Activated CD4-positive, alpha-beta T cell treated with anti-CD3 and anti-CD28 coated beads for 1 hour (primary cell): Measurements from ENCODE around the gene ELP4.

ENCODE experiments used
- DNase-seq: peaks from one replicate; pipeline ENCODE4 v3.0.0-alpha.2; 2020

Gene ELP4

GRCh38 chr11:31780480-31780971 lies 271.0 kb downstream of the ELP4 start:
- no peak for DNase-seq

DNA sequence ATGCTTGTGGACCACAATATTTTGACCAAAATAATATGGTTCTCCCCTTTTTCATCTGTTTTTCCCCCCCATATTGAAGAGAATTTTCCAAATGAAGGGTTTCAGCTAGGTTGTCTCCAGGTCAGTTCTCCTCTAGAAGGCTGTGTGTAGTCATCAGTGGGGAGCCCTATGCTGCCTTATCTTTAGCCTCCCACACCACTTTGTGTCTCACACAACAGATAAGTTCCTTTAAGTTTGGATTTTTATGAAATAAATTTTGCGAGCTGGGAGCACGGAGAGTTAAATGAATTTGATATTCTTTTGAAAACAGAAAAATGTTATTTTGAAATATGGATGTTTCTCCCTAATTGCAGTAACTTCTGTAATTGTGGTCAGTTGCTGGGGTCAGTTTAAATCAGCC lies 272.7 kb downstream of the ELP4 start:
- no peak for DNase-seq

DNA sequence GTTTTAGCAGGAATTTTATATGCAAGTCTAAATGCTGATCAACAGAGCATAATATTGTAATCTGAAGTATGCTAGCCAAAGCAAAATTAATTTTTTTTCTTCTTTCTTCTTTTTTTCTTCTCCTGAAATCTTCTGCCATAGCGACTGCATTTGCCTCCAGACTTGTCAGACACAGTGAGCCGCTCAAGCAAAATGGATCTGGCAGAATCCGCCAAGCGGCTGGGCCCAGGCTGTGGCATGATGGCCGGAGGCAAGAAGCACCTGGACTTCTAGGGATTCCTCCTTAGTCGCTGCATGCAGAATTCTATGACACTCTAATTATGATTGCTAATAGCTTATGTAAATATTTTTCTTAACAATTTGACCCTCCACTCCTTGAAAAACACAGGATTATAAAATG lies 273.7 kb downstream of the ELP4 start:
- no peak for DNase-seq

DNA sequence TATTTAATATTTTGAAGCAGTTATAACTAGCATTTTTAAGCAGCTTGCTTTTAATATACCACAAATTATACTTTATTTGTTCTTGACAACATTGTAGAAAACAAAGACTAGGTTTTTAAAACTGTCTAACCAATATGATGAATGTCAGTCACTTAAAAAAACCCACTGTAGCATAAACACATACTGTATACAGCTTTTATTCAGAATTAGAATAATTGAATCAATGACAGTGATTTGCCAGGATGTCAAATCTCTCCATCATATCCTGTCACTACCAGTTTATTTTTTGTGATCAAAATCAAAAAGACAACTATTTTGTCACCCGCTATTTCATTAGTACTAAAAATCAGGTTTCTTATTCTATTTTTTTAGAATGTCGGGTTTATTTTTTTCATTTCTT lies 275.0 kb downstream of the ELP4 start:
- no peak for DNase-seq

GRCh38 chr11:31786996-31787685 lies 277.6 kb downstream of the ELP4 start:
- DNase-seq: no peak

DNA sequence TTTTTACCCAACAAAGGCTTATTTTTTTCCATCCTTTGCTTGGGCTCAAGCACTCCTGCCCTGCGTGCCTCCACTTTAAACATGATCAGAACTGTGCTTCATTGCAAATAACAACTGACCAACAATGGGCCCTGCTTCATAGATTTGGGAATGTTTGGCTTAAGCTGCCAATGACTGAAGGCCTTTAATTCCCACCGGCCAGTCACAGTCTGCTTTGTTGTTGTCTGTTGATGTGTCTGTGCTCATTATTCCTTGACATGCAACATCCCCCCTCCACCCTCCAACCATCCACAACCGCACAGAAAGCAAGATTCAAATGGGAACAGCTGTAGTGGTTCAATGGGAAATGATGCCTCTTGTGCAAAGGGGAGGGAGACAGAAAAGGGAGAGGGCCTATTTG lies 278.5 kb downstream of the ELP4 start:
- DNase-seq: no peak

- no peak for DNase-seq
Observed at GRCh38 chr11:31790649-31791048, 281.1 kb downstream of the ELP4 start.

- DNase-seq: no peak
Observed at GRCh38 chr11:31792036-31792435, 282.5 kb downstream of the ELP4 start.

DNA sequence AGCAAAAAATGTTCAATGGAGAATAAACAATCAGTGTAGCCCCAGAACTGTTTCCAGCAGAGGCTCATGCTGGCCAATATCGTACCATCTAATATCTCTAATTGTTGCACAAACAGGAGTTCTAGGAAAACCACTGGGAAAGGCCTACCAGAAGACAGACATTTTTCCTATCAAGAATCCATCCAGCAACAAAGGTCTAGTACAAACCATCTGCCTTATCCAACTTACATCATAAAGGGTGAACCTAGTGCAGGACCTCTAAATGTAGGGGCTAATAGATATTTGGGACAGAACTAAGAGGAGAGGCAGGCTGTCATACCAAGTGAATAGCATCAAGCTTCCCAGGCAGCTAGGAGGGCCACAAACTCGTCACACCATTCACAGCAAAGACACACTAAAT lies 282.9 kb downstream of the ELP4 start:
- no peak for DNase-seq

DNA sequence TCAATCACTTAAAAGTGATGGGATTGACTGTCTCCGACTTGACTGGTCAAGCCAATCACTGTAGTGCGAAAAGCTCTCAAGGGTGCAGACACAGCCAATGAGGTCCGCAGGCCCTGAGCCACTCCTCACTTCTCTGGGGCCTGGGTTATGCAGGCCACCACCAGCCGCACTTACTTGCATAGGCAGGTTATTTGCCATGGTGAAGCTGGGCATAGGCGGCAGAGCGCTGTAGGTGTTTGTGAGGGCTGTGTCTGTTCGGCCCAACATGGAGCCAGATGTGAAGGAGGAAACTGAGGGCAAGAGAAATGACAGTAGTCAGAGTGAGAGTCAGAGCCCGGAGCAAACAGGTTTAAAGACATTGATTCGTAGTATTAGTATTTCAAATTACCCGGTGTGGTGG lies 283.7 kb downstream of the ELP4 start:
- DNase-seq: no peak

GRCh38 chr11:31794548-31794947 lies 285.0 kb downstream of the ELP4 start:
- no peak for DNase-seq

- DNase-seq: no peak
Observed at GRCh38 chr11:31795706-31796498, 286.3 kb downstream of the ELP4 start.

- DNase-seq: no peak
Observed at GRCh38 chr11:31796499-31797189, 287.1 kb downstream of the ELP4 start.

DNA sequence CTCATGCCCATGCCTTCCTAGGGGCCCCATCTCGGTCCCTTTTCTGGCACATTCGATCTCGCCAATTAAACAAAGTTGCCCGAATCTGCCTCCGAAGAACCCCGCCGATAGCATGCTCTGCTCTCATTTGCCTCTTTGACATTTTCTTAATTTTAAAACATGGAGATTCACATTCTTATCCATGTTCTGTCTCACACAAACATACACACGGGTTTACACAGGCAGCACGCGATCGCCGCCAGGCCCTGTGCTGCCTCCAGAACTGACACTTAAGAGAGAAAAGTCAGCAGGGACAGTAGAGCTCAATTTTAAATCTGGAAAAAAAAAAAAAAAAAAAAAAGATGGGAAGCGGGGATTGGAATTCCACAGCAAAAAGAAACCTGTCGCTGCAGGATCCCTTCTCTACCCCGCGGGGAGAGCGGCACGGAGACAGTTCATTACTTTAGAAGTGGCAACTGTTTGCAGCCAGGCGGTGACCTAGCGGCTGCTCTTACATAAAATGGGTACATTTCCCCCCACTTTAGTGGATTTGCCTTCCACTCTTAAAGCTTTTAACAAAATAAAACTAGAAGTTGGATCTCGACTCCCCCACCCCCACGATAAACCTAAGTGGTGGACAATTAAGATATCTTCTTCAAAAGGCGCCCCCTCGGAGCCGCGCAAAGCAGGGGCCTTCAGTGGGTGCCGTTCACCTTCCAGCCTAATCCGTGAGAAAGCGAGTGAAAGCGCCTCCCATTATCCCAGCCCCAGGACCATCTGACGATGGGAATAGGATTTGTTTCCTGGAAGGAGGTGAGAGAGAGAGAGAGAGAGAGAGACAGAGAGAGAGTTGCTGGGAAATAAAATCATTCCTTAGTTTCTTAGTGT lies 287.9 kb downstream of the ELP4 start:
- DNase-seq: no peak

DNA sequence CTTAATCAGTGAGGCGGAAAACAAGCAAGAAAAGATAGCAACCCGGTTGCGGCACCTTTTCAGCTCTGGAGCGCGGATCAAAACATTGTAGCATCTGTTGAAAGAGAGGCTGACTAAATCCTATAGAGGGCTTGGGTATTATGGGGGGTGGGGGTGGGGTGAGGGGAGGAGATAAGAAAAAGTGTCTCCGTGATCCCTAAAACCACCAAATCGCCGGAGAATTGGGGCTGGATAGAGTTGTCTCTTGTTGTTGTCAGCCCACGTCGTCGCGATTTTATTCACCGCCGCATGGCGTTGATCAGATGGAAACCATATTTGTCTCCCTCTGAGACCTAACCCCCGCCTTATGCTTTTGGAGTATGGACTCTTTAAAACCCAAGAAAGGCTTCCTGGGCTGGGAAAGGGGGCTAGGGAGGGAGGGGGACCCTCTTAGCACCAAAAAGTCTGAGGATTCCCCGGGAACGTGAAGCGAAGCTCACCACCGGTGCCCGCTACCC lies 288.5 kb downstream of the ELP4 start:
- DNase-seq: no peak

GRCh38 chr11:31798554-31799434 lies 289.2 kb downstream of the ELP4 start:
- DNase-seq: no peak

- DNase-seq: no peak
Observed at GRCh38 chr11:31799435-31800397, 290.1 kb downstream of the ELP4 start.

GRCh38 chr11:31800398-31801265 lies 291.1 kb downstream of the ELP4 start:
- no peak for DNase-seq

- DNase-seq: no peak
Observed at GRCh38 chr11:31801298-31801702, 291.7 kb downstream of the ELP4 start.
